DOHH2 (cell line): Measurements from ENCODE around the gene ELK3.

ENCODE experiments used
- EZH2phosphoT487 ChIP-seq: fragments of 200-600 bp; sonication (generic); IDR thresholded peaks from 2 replicates; pipeline ENCODE4 v1.6.1; 2017; ENCODE audit warnings: borderline replicate concordance, mild to moderate bottlenecking, antibody characterized with exemption, low read length, moderate library complexity, mixed read lengths
- TF ChIP-seq, protein P1 (sequence below): fragments of 200-600 bp; sonication (generic); IDR thresholded peaks from one replicate; pipeline ENCODE4 v1.5.1; 2014; ENCODE audit warnings: antibody characterized with exemption, mild to moderate bottlenecking, low read depth, low read length; ENCODE audit not compliant: poor library complexity, severe bottlenecking

DNA sequence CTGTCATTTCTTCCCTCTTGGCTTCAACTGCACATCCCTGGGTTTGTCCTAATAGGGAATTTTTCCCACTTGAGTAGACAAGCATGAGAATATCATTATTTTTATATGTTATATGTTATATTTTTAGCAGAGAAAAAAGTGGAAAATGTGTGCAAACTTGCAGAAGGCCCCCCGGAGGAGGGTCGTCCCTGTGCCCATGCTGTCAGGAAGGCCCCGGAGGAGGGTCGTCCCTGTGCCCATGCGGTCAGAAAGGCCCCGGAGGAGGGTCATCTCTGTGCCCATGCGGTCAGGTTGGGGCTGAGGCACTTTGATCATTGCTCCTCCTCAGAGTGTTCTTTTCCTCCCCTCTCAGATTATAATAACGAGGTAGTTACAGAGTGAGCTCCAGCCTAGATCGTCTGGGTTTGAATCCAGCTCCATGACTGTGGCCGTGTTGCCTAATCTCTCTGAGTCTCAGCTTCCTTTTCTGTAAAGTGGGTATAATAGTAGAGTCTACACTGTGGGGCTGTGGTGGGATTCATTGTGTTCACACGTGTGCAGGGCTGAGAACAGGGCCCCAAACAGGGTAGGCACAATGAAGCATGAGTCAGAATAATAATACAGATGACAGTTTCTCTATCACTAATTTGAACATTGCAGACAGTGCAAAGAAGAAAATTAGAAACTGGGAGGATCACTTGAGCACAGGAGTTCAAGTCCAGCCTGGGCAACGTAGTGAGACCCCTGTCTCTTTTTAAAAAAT is 33.4 kb downstream of the ELK3 start:
- TF ChIP-seq, protein P1, sequence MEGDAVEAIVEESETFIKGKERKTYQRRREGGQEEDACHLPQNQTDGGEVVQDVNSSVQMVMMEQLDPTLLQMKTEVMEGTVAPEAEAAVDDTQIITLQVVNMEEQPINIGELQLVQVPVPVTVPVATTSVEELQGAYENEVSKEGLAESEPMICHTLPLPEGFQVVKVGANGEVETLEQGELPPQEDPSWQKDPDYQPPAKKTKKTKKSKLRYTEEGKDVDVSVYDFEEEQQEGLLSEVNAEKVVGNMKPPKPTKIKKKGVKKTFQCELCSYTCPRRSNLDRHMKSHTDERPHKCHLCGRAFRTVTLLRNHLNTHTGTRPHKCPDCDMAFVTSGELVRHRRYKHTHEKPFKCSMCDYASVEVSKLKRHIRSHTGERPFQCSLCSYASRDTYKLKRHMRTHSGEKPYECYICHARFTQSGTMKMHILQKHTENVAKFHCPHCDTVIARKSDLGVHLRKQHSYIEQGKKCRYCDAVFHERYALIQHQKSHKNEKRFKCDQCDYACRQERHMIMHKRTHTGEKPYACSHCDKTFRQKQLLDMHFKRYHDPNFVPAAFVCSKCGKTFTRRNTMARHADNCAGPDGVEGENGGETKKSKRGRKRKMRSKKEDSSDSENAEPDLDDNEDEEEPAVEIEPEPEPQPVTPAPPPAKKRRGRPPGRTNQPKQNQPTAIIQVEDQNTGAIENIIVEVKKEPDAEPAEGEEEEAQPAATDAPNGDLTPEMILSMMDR: no peak
- TF ChIP-seq EZH2phosphoT487: no peak
